Esophagus (tissue), 2 donors: ENCODE data around the gene CASKIN2. TPM values are rescaled to one million over a fixed set of nuclear protein-coding genes. Genes with fewer than 3 reads are reported as not detected.

Experiments used
- H3K27ac ChIP-seq, 2 donors: one replicate each; pipeline ENCODE4 v1.5.1; 2013; ENCODE audit warnings: low read depth in 2 of 2, mild to moderate bottlenecking in 2 of 2, inconsistent platforms in 1 of 2, low read length in 1 of 2, moderate library complexity in 1 of 2
- H3K27me3 ChIP-seq, 2 donors: one replicate each; pipeline ENCODE4 v1.6.1; 2013; ENCODE audit warnings: low read length in 2 of 2, control low read depth in 1 of 2, mild to moderate bottlenecking in 1 of 2; ENCODE audit not compliant: insufficient read depth in 2 of 2, control insufficient read depth in 1 of 2
- H3K36me3 ChIP-seq, 2 donors: one replicate each; pipeline ENCODE4 v1.6.1; 2013; ENCODE audit warnings: low read length in 1 of 2; ENCODE audit not compliant: control insufficient read depth in 2 of 2, insufficient read depth in 2 of 2
- H3K4me1 ChIP-seq, 2 donors: one replicate each; pipeline ENCODE4 v1.6.1; 2013; ENCODE audit warnings: low read length in 1 of 2; ENCODE audit not compliant: control insufficient read depth in 2 of 2, insufficient read depth in 2 of 2
- H3K4me3 ChIP-seq, 2 donors: one replicate each; pipeline ENCODE4 v1.5.1; 2013; ENCODE audit warnings: low read length in 2 of 2, mild to moderate bottlenecking in 2 of 2, low read depth in 1 of 2, moderate library complexity in 1 of 2
- H3K9me3 ChIP-seq, 2 donors: one replicate each; pipeline ENCODE4 v1.6.1; 2013; ENCODE audit warnings: mild to moderate bottlenecking in 2 of 2, low read depth in 1 of 2, low read length in 1 of 2, moderate library complexity in 1 of 2; ENCODE audit not compliant: control insufficient read depth in 2 of 2, insufficient read depth in 1 of 2
- WGBS, 2 donors: extraction: QIAGEN DNeasy Blood & Tissue Kit; methylation state at CpG; one replicate each; pipeline ENCODE4 v1.1.7; 2013; 5-methylcytosine and 5-hydroxymethylcytosine counted together
- polyA plus RNA-seq, 2 donors: library from polyadenylated mRNA; stranded (reverse); fragments of 200-250 nt; gene quantifications; one replicate each; pipeline ENCODE4 v1.2.3, GENCODE V29; 2013
- donor health status: healthy with polysubstance abuse.
- donor health status: Bipolar disorder and iron deficiency.

Gene CASKIN2
- polyA plus RNA-seq, 2 donors: 6.3 to 10.5 TPM

DNA sequence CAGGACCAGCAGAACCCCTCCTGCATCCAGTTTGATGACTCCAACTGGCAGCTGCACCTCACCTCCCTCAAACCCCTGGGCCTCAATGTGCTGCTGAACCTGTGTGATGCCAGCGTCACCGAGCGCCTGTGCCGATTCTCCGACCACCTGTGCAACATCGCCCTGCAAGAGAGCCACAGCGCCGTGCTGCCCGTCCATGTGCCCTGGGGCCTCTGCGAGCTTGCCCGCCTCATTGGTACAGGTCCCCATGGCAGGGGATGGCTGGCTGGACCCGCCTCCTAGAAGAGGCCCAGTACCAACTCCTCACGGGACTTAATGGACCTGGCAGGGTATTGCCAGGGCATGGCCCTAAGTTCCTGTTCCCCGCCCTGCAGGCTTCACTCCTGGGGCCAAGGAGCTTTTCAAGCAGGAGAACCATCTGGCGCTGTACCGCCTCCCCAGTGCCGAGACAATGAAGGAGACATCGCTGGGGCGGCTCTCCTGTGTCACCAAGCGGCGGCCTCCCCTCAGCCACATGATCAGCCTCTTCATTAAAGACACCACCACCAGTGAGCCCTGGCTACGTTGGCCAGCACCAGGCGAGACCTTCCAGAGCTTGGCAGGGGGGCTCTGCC is 22.7 kb downstream of the CASKIN2 start:
- Histone ChIP-seq H3K36me3 (peaks cover 18 to 55% of the 10 kb centered on the region in 2 donors), H3K4me1 (no peaks in the 10 kb centered on the region)
- WGBS, 2 donors: 88 to 90% methylated on average over 23 of the region's 23 CpGs

DNA sequence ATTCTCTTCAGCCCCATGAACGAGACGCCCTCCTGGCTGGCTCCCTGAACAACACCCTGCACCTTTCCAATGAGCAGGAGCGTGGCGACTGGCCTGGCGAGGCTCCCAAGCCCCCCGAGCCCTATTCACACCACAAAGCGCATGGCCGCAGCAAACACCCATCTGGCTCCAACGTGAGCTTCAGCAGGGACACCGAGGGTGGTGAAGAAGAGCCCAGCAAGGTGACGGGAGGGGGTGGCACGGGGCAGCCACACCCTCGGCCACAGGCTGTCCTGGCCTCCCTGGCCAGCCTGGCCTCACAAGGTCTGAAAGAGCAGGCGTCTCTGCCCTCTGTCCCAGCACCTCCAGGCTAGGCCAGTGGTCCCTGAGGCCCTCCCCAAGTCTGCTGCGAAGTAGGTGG is 23.7 kb downstream of the CASKIN2 start:
- Histone ChIP-seq H3K9me3 (no peaks in the 10 kb centered on the region), H3K4me1 (no peaks in the 10 kb centered on the region), H3K4me3 (no peak overlapping the region), H3K27ac (no peak overlapping the region), H3K36me3 (peaks cover 18 to 57% of the 10 kb centered on the region in 2 donors), H3K27me3 (no peaks in the 10 kb centered on the region)
- WGBS, 2 donors: 91 to 95% methylated on average over 15 of the region's 15 CpGs

More for the DNA sequence above, 22.7 kb downstream of the CASKIN2 start:
- Histone ChIP-seq H3K27ac (no peak overlapping the region), H3K4me3 (no peak overlapping the region), H3K27me3 (no peaks in the 10 kb centered on the region), H3K9me3 (no peaks in the 10 kb centered on the region)

- no peak overlapping the region for H3K4me3 ChIP-seq
- WGBS, 2 donors: 88 to 89% methylated on average over 19 of the region's 19 CpGs
- H3K27ac ChIP-seq: no peak overlapping the region
- peaks cover 15 to 52% of the 10 kb centered on the region in 2 donors for H3K36me3 ChIP-seq
- no peaks in the 10 kb centered on the region for H3K9me3 ChIP-seq
- H3K27me3 ChIP-seq: no peaks in the 10 kb centered on the region
- no peaks in the 10 kb centered on the region for H3K4me1 ChIP-seq
Measured at GRCh38 chr17:75490953-75491649, 24.2 kb downstream of the CASKIN2 start.

- Histone ChIP-seq H3K4me3 (no peak overlapping the region), H3K27ac (no peak overlapping the region), H3K27me3 (no peaks in the 10 kb centered on the region), H3K9me3 (no peaks in the 10 kb centered on the region), H3K4me1 (no peaks in the 10 kb centered on the region), H3K36me3 (peaks cover 7 to 44% of the 10 kb centered on the region in 2 donors)
- WGBS, 2 donors: 72 to 76% methylated on average over 13 to 14 of the region's 14 CpGs
Measured at GRCh38 chr17:75490173-75490743, 25.1 kb downstream of the CASKIN2 start.

DNA sequence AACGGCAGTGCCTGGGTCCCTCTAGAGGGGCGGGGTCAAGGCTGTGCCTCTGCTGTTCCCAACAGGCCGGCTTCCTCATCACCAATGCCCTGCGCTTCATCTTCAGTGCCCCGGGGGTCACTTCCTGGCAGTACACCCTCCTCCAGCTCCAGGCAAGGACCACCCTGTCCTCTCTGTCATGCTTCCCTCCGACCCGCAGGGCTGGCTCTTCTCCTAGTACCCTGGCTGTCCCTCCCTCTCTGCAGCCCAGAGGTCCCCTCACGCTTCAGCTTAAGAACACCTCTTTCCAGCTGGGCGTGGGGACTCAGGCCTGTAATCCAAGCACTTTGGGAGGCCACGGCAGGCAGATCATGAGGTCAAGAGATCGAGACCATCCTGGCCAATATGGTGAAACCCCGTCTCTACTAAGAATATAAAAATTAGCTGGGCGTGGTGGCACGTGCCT is 25.8 kb downstream of the CASKIN2 start:
- 86 to 88% methylated on average over 14 of the region's 14 CpGs for WGBS, 2 donors
- Histone ChIP-seq H3K4me3 (no peak overlapping the region), H3K27me3 (no peaks in the 10 kb centered on the region), H3K36me3 (peaks cover 7 to 38% of the 10 kb centered on the region in 2 donors), H3K9me3 (no peaks in the 10 kb centered on the region), H3K4me1 (no peaks in the 10 kb centered on the region), H3K27ac (no peak overlapping the region)

- Histone ChIP-seq H3K4me3 (no peak overlapping the region), H3K4me1 (no peaks in the 10 kb centered on the region), H3K27me3 (no peaks in the 10 kb centered on the region), H3K36me3 (peaks cover 7 to 37% of the 10 kb centered on the region in 2 donors), H3K9me3 (no peaks in the 10 kb centered on the region), H3K27ac (no peak overlapping the region)
- WGBS, 2 donors: 91 to 93% methylated on average over 24 of the region's 24 CpGs
Measured at GRCh38 chr17:75488693-75489510, 26.4 kb downstream of the CASKIN2 start.

DNA sequence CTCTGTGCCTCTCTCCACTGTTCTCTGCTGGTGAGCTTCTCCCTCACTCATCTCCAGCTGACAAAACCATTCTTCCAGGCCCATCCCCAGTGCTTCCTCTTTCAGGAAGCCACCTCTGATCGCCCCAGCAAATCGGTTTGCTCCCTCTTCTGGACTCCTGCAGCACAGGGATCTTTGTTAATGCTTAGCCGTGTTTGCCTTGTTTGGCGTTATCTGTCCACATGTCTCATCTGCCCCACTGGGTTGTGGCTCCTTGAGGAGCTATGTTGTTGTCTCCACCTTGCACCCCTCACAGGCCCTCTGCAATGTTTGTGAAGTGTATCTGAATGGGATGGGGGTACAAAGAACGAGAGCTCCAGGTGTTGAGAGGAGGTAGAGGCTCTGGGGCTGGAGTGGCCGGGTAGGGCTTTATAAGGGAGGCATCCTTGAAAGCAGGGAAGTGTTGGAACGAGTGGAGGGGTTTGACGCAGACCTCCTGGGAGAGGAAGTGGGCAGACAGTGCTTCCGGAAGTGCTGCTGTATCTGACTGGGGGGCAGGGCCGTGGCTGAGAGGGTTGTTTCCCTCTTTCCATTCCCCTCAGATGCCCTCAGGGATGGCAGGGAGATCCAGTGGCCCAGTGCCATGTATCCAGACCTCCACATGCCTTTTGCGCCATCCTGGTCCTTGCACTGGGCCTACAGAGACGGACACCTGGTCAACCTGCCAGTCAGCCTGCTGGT is 27.8 kb downstream of the CASKIN2 start:
- Histone ChIP-seq H3K36me3 (peaks cover 1 to 23% of the 10 kb centered on the region in 2 donors), H3K27ac (peak overlapping the region; percentile 24 to 27), H3K27me3 (no peaks in the 10 kb centered on the region), H3K4me3 (no peak overlapping the region), H3K4me1 (no peaks in the 10 kb centered on the region), H3K9me3 (no peaks in the 10 kb centered on the region)
- WGBS, 2 donors: 73 to 74% methylated on average over 11 to 12 of the region's 12 CpGs

DNA sequence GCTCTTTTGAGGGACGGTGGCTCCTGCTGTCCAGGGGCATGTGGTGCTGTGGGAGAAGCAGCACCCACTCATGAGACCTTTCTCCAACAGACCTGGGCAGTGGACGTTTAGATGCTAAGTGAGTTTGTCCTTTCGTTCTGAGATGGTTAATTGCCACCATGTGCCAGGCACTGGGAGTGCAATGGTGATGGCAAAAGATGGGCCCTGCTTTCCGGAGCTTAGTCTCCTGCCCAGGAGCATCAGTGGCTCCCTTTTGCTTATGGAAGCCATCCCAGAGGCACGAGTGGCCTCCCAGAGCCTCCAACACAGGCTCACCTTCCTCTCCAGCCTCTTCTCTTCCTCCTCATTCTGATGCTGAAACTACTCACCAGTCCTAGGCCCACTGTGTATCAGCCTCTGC is 28.4 kb downstream of the CASKIN2 start:
- no peaks in the 10 kb centered on the region for H3K27me3 ChIP-seq
- no peak overlapping the region for H3K4me3 ChIP-seq
- peak overlapping the region in 1 of 2 donors; percentile 27 for H3K27ac ChIP-seq
- WGBS, 2 donors: 79 to 81% methylated on average over 5 of the region's 5 CpGs
- H3K4me1 ChIP-seq: no peaks in the 10 kb centered on the region
- H3K36me3 ChIP-seq: peaks cover 0 to 19% of the 10 kb centered on the region in 2 donors
- H3K9me3 ChIP-seq: no peaks in the 10 kb centered on the region

GRCh38 chr17:75486151-75486550 is 29.2 kb downstream of the CASKIN2 start:
- H3K27ac ChIP-seq: no peak overlapping the region
- no peaks in the 10 kb centered on the region for H3K27me3 ChIP-seq
- 91 to 93% methylated on average over 14 of the region's 14 CpGs for WGBS, 2 donors
- no peaks in the 10 kb centered on the region for H3K9me3 ChIP-seq
- H3K4me1 ChIP-seq: no peaks in the 10 kb centered on the region
- peaks cover 0 to 11% of the 10 kb centered on the region in 2 donors for H3K36me3 ChIP-seq
- no peak overlapping the region for H3K4me3 ChIP-seq
